ENCODE data around the gene MICU2.

MICU2 gene

DNA sequence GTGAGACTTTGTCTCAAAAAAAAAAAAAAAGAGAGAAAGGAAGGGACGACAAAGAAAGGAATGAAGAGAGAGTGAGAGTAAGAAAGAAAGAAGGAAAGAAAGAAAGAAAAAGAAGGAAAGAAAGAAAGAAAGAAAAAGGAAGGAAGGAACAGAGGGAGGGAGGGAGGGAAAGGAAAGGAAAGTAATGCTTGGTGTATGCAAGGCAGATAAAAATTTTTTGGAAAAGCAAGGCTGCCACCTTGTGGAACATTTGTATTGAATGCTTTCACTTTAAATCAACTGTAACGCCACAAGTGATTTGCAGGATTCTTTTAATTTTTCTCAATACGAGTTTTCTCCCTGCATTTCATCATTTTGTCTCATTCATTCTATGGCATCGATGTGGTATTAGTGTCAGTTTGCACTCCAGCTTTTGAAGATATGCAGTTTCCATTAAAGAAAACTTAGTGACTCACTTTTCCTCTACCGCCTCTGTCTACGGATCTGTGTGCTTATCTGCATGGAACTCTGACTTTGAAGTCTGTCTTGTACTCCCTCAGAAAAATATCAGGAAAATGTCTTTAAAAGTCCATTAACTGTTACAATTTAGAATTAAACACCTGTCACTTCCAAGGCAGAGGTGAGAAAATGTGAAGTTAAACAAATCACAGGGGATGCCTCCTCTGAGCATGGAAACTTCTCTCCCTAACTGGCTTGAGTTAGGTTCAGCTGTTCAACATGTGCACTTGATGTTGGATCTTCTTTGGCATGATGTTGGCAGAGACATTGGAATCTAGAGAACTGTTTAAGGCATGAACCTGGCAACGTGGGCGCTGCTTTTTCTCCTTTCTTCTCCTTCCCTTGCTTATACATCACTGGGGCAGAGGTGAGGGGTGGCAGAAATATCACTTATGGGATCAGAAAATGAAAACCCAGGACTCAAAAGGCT is 124.8 kb downstream of the MICU2 start:
- DNase-seq: peak; percentile 63

DNA sequence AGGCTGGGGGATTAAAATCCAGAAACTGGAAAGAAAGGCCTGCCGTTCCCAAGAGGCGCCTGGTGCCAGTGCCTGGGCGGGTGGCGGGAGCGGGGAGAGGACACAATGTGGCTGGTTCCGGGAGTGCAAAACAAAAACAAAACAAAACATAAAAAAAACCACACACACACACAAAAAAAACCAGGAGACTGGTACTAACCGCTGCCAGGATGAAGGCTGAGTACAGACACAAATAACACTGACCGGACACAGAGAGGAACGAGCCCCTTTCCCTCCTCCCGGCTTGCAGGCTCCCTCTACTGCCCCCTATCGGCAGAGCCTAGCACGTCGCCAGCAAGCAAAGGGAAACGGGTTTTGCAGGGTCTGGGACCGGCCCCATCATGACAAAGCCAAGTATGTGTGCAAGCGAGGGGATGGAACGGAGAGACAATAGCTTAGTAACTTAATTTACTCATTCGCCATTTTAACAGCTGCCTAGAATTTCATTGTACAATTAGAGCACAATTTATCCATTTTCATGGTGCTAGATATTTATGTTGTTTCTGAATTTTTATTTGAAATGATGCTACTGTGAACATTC is 127.0 kb downstream of the MICU2 start:
- DNase-seq: peak; percentile 86

DNA sequence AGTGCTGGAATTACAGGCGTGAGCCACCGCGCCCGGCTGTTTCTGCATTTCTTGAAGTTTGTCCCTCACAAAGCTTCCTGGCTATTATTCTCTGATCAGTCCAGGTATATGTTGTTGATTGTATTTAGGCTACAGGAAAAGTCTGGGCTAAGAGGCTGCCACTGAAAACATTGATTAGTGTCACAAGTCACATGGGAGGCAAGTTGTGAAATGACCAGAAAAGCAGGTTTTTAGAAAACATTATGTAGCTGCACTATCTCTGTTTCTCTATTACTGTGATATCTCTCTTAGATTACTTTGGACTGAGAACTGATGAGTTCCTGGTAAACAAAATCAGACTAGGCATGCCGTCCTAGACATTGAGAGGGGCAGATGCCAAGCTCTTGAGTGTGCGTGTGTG is 128.9 kb downstream of the MICU2 start:
- no peak for DNase-seq

DNA sequence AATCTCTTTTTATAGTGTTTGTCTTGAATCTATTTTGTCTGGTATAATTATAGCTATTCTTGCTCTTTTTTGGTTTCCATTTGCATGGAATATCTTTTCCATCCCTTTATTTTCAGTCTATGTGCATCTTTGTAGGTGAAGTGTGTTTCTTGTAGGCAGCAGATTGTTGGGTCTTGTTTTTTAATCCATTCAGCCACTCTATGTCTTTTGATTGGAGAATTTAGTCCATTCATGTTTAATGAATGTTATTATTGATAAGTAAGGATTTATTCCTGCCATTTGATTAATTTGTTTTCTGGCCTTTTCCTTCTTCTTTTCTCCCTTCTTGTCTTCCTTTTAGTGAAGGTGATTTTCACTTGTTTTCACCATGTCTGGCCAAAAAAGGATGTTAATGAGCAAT is 133.2 kb downstream of the MICU2 start:
- DNase-seq: no peak

DNA sequence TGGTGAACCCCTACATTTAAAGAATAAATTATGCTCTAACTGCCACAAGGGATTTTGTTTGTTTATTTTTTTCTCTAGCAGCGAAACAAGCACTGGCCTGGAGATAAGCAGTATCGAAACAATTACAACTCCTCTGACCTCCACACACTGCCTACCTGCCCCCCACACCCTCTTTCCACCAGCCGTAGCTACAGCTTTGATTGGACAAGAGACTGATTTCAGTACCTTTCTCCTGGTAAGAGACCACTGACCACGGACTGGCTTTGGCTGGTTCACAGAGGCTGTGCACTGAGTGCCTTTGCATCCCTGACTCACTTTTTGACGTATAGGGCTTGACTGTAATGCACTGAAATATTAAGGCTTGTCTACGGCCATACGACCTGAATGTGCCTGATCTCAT is 137.4 kb downstream of the MICU2 start:
- DNase-seq: no peak

DNA sequence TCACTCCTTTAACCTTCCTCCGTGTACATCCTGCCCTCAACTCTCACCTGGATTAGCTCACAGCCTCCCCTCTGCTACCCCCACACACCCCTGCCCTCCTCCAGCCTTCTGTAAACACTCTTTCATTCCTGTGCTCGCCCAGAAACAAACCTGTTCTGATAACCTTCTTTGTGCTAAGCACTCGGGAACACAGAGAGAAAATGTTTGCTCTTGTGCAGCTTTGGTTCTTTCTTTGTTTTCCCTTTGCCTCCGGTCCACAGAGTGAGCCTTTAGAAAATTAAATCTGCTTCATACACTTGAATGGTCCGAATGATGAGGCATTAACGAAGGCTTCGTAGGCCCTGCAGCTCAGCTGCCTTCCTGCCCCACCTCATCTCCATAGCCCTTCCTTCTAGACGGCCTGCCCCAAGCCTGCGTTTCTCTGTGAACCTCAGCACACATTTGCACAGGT is 138.2 kb downstream of the MICU2 start:
- DNase-seq: no peak

DNA sequence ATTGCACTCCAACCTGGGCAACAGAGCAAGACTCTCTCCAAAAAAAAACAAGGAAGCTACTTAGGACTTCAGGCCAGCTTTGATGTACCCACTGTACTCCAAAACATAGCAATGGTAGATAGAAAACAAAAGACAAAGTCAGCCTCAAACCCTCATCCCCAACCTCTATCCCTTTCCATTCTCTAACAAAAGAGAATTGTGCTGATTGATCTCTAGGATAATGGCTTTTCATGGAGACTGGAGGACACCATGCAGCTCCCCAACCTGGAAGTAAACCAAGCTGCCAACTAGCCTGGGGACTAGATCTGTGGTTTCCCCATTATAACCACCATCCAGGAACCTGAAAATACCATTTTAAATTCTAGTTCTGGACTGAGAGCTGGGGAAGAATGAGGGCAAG is 140.5 kb downstream of the MICU2 start:
- DNase-seq: no peak

DNA sequence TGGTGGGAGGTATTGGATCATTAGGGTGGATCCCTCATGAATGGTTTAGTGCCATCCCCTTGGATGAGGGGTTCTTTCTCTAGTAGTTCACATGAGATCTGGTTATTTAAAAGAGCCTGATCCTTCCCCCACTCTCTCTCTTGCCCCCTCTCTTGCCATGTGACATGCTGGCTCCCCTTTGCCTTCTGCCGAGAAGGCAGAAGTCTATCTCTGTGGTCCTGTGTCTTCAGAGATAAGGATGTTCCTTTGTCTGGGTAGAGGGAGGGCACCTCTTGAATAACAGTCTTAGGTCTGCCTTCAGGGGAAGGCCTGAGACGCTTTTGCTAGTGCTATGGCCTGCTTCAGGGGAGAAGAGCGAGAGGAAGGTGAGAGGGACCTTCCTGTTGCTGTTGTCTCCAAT is 142.8 kb downstream of the MICU2 start:
- DNase-seq: no peak

DNA sequence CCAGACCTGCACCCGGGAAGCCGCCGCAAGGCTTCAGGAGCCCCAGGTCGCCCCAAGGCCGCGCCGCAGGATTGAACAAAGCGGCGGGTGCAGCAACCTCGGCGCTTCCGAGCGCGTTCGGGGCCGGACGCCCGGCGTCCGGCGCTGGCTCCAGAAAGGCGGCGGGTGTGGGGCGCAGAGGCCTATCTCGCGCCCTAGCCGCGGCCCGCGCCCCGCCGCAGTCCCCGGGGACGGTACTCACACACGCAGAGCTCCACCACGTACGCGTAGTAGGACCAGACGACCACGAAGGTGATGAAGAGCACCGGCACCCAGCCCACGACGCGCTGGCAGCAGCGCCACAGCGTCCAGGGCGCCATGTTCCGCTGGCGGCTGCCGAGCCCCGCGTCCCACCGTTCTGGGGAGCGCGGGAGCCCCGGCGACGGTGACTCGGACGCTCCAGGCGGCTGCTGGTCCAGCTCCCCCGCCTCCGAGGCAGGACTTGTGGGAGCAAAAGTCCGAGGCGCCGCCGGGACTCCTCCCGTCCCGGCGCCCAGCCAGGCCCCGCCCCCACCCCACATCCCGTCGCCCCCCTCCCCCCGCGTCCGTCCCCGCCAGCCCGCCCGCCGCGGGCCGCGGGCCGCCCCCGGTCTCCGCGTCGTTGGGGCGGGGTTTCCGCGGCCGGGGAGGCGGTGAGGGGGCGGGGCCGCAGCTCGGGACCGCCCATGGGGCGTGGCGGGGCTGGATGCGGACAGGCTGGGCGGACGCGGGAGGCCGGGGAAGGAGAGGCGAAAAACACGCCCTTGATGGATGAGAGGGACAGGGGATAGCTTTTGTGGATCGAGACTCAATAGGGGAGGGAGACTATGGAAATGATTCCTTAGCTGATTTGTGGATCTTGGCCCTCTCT is 144.9 kb downstream of the MICU2 start, which contains the start of gene ZDHHC20:
TSS of gene ZDHHC20 (minus strand) at position 491 of the 889 bp plus-strand sequence. CDS start at position 359, 132 bp downstream.
- DNase-seq: peak; percentile 77

DNA sequence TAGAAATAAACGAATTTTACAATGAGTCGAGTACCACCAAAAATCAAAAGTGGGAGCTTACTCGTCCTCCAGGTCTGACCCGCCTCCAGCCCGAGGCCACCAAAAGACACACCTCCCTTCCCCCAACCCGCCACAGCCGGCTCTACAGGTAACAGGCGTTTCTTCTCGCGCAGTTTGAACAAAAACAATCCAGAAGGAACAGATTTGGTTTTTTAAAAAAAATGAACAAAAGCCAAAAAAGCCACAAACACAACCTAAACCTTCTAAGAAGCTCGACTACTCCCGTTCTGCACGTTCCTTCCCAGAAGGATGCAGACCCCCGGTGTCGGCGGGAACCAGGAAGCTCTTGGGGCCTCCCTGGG is 145.5 kb downstream of the MICU2 start:
- peak; percentile 21 for DNase-seq

DNA sequence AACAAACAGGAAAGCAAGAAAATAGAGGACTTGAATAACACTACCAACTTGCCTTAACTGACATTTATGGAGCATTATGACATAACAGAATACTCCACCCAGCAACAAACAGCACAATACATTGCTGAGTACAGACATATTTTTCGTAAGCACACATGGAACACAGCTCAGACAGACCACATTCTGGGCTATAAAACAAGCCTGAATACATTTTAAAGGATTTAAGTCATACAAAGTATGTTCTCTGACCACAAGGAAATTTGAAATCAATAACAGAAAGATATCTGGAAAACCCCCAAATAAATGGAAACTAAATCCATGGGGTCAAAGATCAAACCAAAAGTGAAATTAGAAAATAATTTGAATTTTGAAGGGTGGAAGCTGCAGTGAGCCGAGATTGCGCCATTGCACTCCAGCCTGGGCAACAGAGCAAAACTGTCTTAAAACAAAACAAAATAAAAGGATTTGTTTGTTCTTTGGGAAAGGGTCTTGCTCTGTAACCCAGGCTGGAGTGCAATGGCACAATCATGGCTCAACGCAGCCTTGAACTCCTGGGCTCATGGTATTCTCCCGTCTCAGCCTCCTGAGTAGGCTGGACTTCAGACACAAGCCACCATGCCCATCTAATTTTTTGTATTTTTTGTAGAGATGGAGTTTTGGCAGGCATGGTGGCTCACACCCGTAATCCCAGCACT is 150.4 kb downstream of the MICU2 start:
- no peak for DNase-seq

DNA sequence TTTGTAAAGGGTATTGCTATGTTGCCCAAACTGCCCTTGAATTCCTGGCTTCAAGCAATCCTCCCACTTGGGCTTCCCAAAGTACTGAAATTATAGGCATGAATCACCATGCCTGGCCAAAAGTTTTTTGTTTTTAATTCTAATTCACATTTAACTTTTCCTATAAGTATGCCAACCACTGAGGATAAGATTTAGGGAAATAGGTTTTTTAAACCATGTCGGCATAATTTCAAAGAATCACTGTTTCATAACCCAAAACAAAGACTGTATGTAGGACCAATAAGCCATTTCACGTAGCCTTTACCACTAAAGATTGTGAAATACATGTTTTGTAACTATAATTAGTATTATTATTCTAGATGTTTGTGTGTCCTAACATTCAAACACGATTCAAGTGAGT is 153.0 kb downstream of the MICU2 start:
- DNase-seq: no peak

DNA sequence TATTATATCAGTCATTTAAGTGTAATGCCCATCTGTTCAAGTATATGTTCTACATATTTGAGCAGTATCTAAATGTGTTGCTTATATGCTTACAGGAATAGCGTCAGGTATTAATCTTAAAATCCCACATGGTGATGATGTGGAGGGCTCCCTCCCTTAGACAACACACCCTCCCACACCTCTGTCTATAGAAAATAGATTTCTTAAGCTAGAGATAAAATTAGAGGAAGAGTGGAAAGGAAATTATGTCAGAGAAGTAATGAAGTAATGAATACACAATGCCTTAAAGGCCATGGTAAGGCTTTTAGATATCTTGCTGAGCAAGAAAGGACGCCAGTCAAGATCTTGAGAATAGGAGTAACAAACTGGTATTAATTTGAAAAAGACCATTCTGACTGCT is 157.3 kb downstream of the MICU2 start:
- DNase-seq: no peak

DNA sequence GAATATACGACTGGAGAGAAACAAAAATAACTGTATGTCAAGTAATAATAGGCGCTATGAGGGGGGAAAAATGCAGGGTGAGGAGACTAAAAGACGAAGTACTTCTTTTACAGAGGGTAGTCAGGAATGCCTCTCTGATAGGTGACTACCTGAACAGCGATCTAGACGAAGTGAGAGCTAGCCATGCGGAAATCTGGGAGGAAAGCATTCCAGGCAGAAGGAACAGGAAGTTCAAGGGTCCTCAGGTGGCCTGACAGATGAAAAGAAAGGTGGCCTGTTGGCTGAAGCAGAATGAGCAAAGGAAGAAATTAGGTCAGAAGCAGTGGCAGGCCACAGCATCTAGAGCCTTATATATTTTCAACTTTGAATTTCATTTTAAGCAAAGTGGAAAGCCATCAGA is 158.2 kb downstream of the MICU2 start:
- no peak for DNase-seq

DNA sequence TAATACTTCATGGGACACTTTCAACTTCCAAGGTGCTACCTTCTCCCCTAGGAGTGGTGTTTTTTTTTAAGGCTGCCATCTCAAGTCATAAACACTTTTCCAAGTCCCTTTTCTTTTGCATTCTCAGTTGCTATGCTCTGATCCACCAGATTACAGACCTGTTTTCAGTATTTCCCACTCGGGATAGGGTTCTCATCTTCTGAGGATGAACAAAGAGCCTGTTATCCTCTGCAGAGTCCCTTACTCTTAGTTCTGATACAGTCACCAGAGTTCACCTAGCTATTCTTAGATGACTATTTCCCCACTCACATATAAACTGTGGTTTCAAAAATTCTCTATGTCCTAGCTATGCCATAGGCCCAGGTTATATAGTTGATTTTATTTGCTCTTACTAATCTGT is 160.8 kb downstream of the MICU2 start:
- no peak for DNase-seq
